Fibroblast of lung (primary cell): ENCODE results near the gene NOMO2.
"Not testable (repeated sequence)": the region's sequence is repeated elsewhere in the genome, so short reads cannot be mapped to it uniquely, and the experiment has no call there.

ENCODE experiments used
- EZH2 ChIP-seq: IDR thresholded peaks from 2 replicates; pipeline ENCODE4 v1.5.1; 2012; ENCODE audit warnings: low read length, control low read depth, mild to moderate bottlenecking; ENCODE audit errors: missing control alignments
- TF ChIP-seq, protein P1 (sequence below), 2 donors: IDR thresholded peaks in 1 of 2; conservative IDR thresholded peaks in 1 of 2; 1 replicate in 1 of 2; 2 replicates in 1 of 2; pipeline ENCODE4 v1.5.1; 2011 to 2012; ENCODE audit warnings: low read length in 2 of 2, control low read depth in 1 of 2, inconsistent platforms in 1 of 2, low read depth in 1 of 2, mild to moderate bottlenecking in 1 of 2

GRCh38 chr16:18547382-18547781 lies 14.5 kb downstream of the NOMO2 start:
- TF ChIP-seq, protein P1, sequence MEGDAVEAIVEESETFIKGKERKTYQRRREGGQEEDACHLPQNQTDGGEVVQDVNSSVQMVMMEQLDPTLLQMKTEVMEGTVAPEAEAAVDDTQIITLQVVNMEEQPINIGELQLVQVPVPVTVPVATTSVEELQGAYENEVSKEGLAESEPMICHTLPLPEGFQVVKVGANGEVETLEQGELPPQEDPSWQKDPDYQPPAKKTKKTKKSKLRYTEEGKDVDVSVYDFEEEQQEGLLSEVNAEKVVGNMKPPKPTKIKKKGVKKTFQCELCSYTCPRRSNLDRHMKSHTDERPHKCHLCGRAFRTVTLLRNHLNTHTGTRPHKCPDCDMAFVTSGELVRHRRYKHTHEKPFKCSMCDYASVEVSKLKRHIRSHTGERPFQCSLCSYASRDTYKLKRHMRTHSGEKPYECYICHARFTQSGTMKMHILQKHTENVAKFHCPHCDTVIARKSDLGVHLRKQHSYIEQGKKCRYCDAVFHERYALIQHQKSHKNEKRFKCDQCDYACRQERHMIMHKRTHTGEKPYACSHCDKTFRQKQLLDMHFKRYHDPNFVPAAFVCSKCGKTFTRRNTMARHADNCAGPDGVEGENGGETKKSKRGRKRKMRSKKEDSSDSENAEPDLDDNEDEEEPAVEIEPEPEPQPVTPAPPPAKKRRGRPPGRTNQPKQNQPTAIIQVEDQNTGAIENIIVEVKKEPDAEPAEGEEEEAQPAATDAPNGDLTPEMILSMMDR (conservative IDR thresholded peaks at IDR 0.05 in 1 of 2, IDR thresholded peaks at IDR 0.05 in 1 of 2; ENCODE audit: low read depth in 1 of 2, low read length in 2 of 2), result not testable (repeated sequence)
- TF ChIP-seq EZH2, result not testable (repeated sequence)
